ENCODE data around the gene SORD.
"Not testable (repeated sequence)": the region's sequence is repeated elsewhere in the genome, so short reads cannot be mapped to it uniquely, and the experiment has no call there.

DNA sequence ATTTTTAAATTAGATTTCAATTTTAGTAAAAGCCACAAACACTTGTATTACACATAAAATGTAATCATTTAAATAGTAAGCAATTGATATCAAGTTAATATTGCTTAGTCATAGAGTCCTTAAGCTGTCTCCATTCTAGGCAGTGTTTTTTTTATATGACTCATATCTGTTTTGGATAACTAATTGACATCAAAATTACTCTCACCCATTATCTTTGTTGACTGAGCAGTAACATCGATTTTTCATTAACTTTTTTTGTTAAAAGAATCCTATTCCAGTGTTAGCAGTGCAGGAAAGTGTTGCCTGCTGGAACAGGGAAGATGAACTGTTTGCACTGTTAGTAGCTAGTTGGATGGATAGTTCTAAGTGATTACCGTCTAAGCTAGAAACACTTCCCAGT is 45.2 kb upstream of the SORD start:
- not testable (repeated sequence) for TF ChIP-seq YY1 (IDR thresholded peaks at IDR 0.05; ENCODE audit: insufficient read depth, insufficient read length); ZNF274 (IDR thresholded peaks at IDR 0.05; ENCODE audit: low read depth, low read length); SUZ12 (IDR thresholded peaks at IDR 0.05; ENCODE audit: extremely low read depth, insufficient read depth, insufficient read length)

All from NT2/D1 (cell line).